ENCODE measurements around the gene FBXL4. TPM values are rescaled to one million over a fixed set of nuclear protein-coding genes. Genes with fewer than 3 reads are reported as not detected.

FBXL4 gene
- polyA plus RNA-seq, 1 experiment: 10.5 TPM

- Histone ChIP-seq H3K4me3 (ENCODE audit: low read depth, low read length) (no peak overlapping the region), H3K36me3 (ENCODE audit: control insufficient read depth, insufficient read depth, low read length) (no peaks in the 10 kb centered on the region), H3K27me3 (ENCODE audit: control insufficient read depth, insufficient read depth, low read length) (peaks cover 46% of the 10 kb centered on the region)
- CTCF ChIA-PET: interaction anchor here (1.3 kb wide), 1 partner anchor 288 kb away, joined by 4 read pairs; no protein-coding TSS in a partner anchor
- no peak for TF ChIP-seq CTCF (IDR thresholded peaks at IDR 0.05; ENCODE audit: insufficient read depth, low read depth, low read length)
- POLR2A ChIA-PET: no interaction called here
- DNase-seq (ENCODE audit: low read depth): no peak
Observed at GRCh38 chr6:98831057-98831958, 116.4 kb downstream of the FBXL4 start.

- no peak for DNase-seq (ENCODE audit: low read depth)
- TF ChIP-seq CTCF (IDR thresholded peaks at IDR 0.05; ENCODE audit: insufficient read depth, low read depth, low read length): no peak
- H3K4me3 ChIP-seq (ENCODE audit: low read depth, low read length): no peak overlapping the region
- ChIA-PET POLR2A (no interaction called here), CTCF (interaction anchor here (1.3 kb wide), 1 partner anchor 289 kb away, joined by 4 read pairs; no protein-coding TSS in a partner anchor)
- no peaks in the 10 kb centered on the region for H3K36me3 ChIP-seq (ENCODE audit: control insufficient read depth, insufficient read depth, low read length)
- peaks cover 45% of the 10 kb centered on the region for H3K27me3 ChIP-seq (ENCODE audit: control insufficient read depth, insufficient read depth, low read length)
Observed at GRCh38 chr6:98830146-98830545, 117.6 kb downstream of the FBXL4 start.

GRCh38 chr6:98828941-98829411 is 118.8 kb downstream of the FBXL4 start:
- POLR2A ChIA-PET: interaction anchor here (0.6 kb wide), 1 partner anchor 8 kb away, joined by 3 read pairs; no protein-coding TSS in a partner anchor
- no peak for DNase-seq (ENCODE audit: low read depth)
- CTCF ChIA-PET: interaction anchor here (1.0 to 1.3 kb wide), 2 partner anchors 16 to 17 kb away, joined by 3 to 4 read pairs; no protein-coding TSS in a partner anchor
- no peak for TF ChIP-seq CTCF (IDR thresholded peaks at IDR 0.05; ENCODE audit: insufficient read depth, low read depth, low read length)
- Histone ChIP-seq H3K27me3 (ENCODE audit: control insufficient read depth, insufficient read depth, low read length) (peaks cover 55% of the 10 kb centered on the region), H3K4me3 (ENCODE audit: low read depth, low read length) (no peak overlapping the region), H3K36me3 (ENCODE audit: control insufficient read depth, insufficient read depth, low read length) (no peaks in the 10 kb centered on the region)

GRCh38 chr6:98828211-98828788 is 119.4 kb downstream of the FBXL4 start:
- POLR2A ChIA-PET: no interaction called here
- Histone ChIP-seq H3K36me3 (ENCODE audit: control insufficient read depth, insufficient read depth, low read length) (no peaks in the 10 kb centered on the region), H3K27me3 (ENCODE audit: control insufficient read depth, insufficient read depth, low read length) (peaks cover 57% of the 10 kb centered on the region), H3K4me3 (ENCODE audit: low read depth, low read length) (no peak overlapping the region)
- no peak for DNase-seq (ENCODE audit: low read depth)
- CTCF ChIA-PET: interaction anchor here (0.9 to 1.3 kb wide), 4 partner anchors 17 to 64 kb away, joined by 3 to 4 read pairs (median 4); no protein-coding TSS in a partner anchor
- TF ChIP-seq CTCF (IDR thresholded peaks at IDR 0.05; ENCODE audit: insufficient read depth, low read depth, low read length): no peak
